Common myeloid progenitor, CD34-positive (primary cell): ENCODE results near the gene ULK2.
"Not testable (repeated sequence)": the region's sequence is repeated elsewhere in the genome, so short reads cannot be mapped to it uniquely, and the experiment has no call there.

Source experiments
- CTCF ChIA-PET: fragments of 350-600 bp; sonication (Branson Sonifier 250); formaldehyde crosslinking; loops from one replicate; lab custom pipeline; 2021; ENCODE audit warnings: antibody characterized with exemption; lab: Charles Lee
- POLR2A ChIA-PET: fragments of 350-600 bp; sonication (Branson Sonifier 250); formaldehyde crosslinking; loops from one replicate; lab custom pipeline; 2021; ENCODE audit warnings: antibody characterized with exemption; lab: Charles Lee
- DNase-seq, 3 donors: peaks; one replicate each; pipeline versions ENCODE4 v3.0.0 to v3.0.0-alpha.2; 2013
- H3K27ac ChIP-seq, 2 experiments: 1 replicate in 1 of 2; 2 replicates in 1 of 2; pipeline ENCODE4 v1.7.0; 2013; ENCODE audit warnings: inconsistent platforms in 2 of 2, low read length in 2 of 2, mild to moderate bottlenecking in 2 of 2, low read depth in 1 of 2, moderate library complexity in 1 of 2; ENCODE audit not compliant: severe bottlenecking in 2 of 2, insufficient read depth in 1 of 2, poor library complexity in 1 of 2
- H3K27me3 ChIP-seq, 5 experiments: replicated peaks in 2 of 5; 1 replicate in 3 of 5; 2 replicates in 2 of 5; pipeline versions ENCODE4 v1.6.1 to v1.7.0; 2013; ENCODE audit warnings: low read length in 4 of 5, mild to moderate bottlenecking in 2 of 5, moderate library complexity in 2 of 5, inconsistent platforms in 1 of 5; ENCODE audit not compliant: insufficient read depth in 5 of 5, control insufficient read depth in 4 of 5
- H3K36me3 ChIP-seq, 4 experiments: 1 replicate in 2 of 4; 2 replicates in 2 of 4; pipeline versions ENCODE4 v1.6.1 to v1.7.0; 2013; ENCODE audit warnings: low read length in 3 of 4, control low read depth in 1 of 4, mild to moderate bottlenecking in 1 of 4; ENCODE audit not compliant: control insufficient read depth in 4 of 4, insufficient read depth in 4 of 4
- H3K4me1 ChIP-seq, 4 experiments: 1 replicate in 3 of 4; 2 replicates in 1 of 4; pipeline versions ENCODE4 v1.6.1 to v1.7.1; 2013; ENCODE audit warnings: low read length in 3 of 4, mild to moderate bottlenecking in 3 of 4, control low read depth in 1 of 4, inconsistent platforms in 1 of 4, moderate library complexity in 1 of 4; ENCODE audit not compliant: control insufficient read depth in 4 of 4, insufficient read depth in 4 of 4; ENCODE audit errors: control extremely low read depth in 1 of 4
- H3K4me3 ChIP-seq, 7 experiments: 1 replicate in 4 of 7; 2 replicates in 3 of 7; pipeline versions ENCODE4 v1.5.1 to v1.7.0; 2013; ENCODE audit warnings: mild to moderate bottlenecking in 7 of 7, low read length in 6 of 7, moderate library complexity in 6 of 7, inconsistent platforms in 2 of 7, low read depth in 2 of 7, control low read depth in 1 of 7; ENCODE audit not compliant: insufficient read depth in 4 of 7, control insufficient read depth in 1 of 7; ENCODE audit errors: extremely low read depth in 1 of 7
- H3K9me3 ChIP-seq, 5 experiments: 1 replicate in 4 of 5; 2 replicates in 1 of 5; pipeline versions ENCODE4 v1.6.1 to v1.7.1; 2013; ENCODE audit warnings: low read length in 4 of 5, mild to moderate bottlenecking in 2 of 5, inconsistent platforms in 1 of 5, low read depth in 1 of 5, moderate library complexity in 1 of 5; ENCODE audit not compliant: control insufficient read depth in 4 of 5, insufficient read depth in 2 of 5; ENCODE audit errors: control extremely low read depth in 1 of 5
- WGBS: methylation state at CpG from one replicate; pipeline ENCODE4 v1.1.5; 2013; ENCODE audit not compliant: insufficient coverage; 5-methylcytosine and 5-hydroxymethylcytosine counted together

The ULK2 gene

GRCh38 chr17:19873346-19873745, 5.6 kb upstream of the ULK2 start:
- POLR2A ChIA-PET = no interaction called here
- H3K9me3 ChIP-seq = no peaks in the 10 kb centered on the region
- no peak overlapping the region for H3K27ac ChIP-seq
- H3K36me3 ChIP-seq = no peaks in the 10 kb centered on the region
- DNase-seq = no peak
- CTCF ChIA-PET = interaction anchor here (1.0 kb wide), 1 partner anchor 9 kb away, joined by 3 read pairs; no protein-coding TSS in a partner anchor
- 83% methylated on average over 2 of the region's 3 CpGs for WGBS
- H3K27me3 ChIP-seq = no peaks in the 10 kb centered on the region
- H3K4me1 ChIP-seq = peaks cover 5 to 29% (median 27%) of the 10 kb centered on the region in 4 experiments
- H3K4me3 ChIP-seq = no peak overlapping the region

DNA sequence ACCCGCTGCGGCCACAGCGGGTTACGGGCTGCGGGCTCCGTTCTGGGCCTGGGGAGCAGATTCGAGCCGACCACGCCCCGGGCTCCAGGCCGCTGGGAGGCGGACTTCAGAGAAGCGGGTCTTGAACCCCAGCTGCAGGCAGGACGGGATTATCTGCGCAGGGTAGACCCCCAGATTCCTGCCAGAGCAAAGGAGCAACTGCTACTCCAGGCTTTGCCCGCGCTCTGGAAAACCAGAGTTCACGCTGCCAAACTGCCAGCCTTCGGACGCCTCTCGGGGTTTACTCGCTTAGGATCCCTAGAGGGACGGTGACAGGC, 301 bp upstream of the ULK2 start:
- H3K36me3 ChIP-seq = peaks cover 0 to 5% (median 2%) of the 10 kb centered on the region in 4 experiments
- H3K27me3 ChIP-seq = no peaks in the 10 kb centered on the region
- whole genome bisulfite sequencing = 67% methylated on average over 23 of the region's 23 CpGs
- CTCF ChIA-PET = interaction anchor here (0.7 to 1.4 kb wide), 7 partner anchors 10 to 77 kb away, joined by 3 to 6 read pairs (median 3); no protein-coding TSS in a partner anchor
- no peak for DNase-seq
- no peak overlapping the region for H3K27ac ChIP-seq
- POLR2A ChIA-PET = no interaction called here
- no peaks in the 10 kb centered on the region for H3K9me3 ChIP-seq
- peaks cover 3 to 21% (median 17%) of the 10 kb centered on the region in 4 experiments for H3K4me1 ChIP-seq
- H3K4me3 ChIP-seq = peak overlapping the region; percentile 57 to 90 (median 71)

DNA sequence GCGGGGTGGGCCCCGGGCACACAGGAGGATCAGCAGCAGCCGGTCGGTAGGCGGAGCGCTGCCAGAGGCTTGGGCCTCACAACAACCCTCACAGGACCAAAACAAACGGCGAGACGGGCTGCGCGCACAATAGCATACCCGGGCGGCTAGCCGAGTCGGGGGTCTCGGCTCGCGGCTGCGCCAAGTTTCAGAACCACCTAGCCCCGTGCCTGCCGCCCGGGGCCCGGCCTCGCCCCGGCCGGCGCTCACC, 732 bp downstream of the ULK2 start:
- ChIA-PET POLR2A (interaction anchor here (0.6 kb wide), 1 partner anchor 201 kb away, joined by 4 read pairs; no protein-coding TSS in a partner anchor), CTCF (interaction anchor here (0.9 to 1.2 kb wide), 2 partner anchors 67 to 78 kb away, joined by 3 to 4 read pairs; no protein-coding TSS in a partner anchor)
- Histone ChIP-seq H3K27ac (peak overlapping the region; percentile 15 to 71), H3K4me3 (peak overlapping the region; percentile 57 to 90 (median 71)), H3K4me1 (peaks cover 3 to 21% (median 17%) of the 10 kb centered on the region in 4 experiments), H3K27me3 (no peaks in the 10 kb centered on the region), H3K9me3 (no peaks in the 10 kb centered on the region), H3K36me3 (peaks cover 0 to 9% (median 5%) of the 10 kb centered on the region in 4 experiments)
- 0% methylated on average over 21 of the region's 27 CpGs for WGBS
- DNase-seq = peak; percentile 63 to 83 (median 74)

- WGBS = no CpG with 5 or more reads among the region's 3 CpGs
- CTCF ChIA-PET = interaction anchor here (1.6 kb wide), 1 partner anchor 10 kb away, joined by 4 read pairs; no protein-coding TSS in a partner anchor
- Histone ChIP-seq H3K4me3 (no peak overlapping the region), H3K9me3 (no peaks in the 10 kb centered on the region), H3K27me3 (no peaks in the 10 kb centered on the region), H3K27ac (no peak overlapping the region), H3K36me3 (peaks cover 0 to 13% (median 6%) of the 10 kb centered on the region in 4 experiments), H3K4me1 (peaks cover 3 to 21% (median 17%) of the 10 kb centered on the region in 4 experiments)
- POLR2A ChIA-PET = interaction anchor here (0.6 kb wide), 1 partner anchor 77 kb away, joined by 3 read pairs; no protein-coding TSS in a partner anchor
- DNase-seq = no peak
Observed at GRCh38 chr17:19865021-19865420, 2.7 kb downstream of the ULK2 start.

GRCh38 chr17:19860647-19861177, 7.0 kb downstream of the ULK2 start:
- CTCF ChIA-PET, H3K27ac ChIP-seq, H3K4me1 ChIP-seq, H3K27me3 ChIP-seq, H3K4me3 ChIP-seq, POLR2A ChIA-PET, DNase-seq, H3K9me3 ChIP-seq: not testable (repeated sequence)
- WGBS = 100% methylated on average over 3 of the region's 9 CpGs
- peaks cover 5 to 18% (median 10%) of the 10 kb centered on the region in 4 experiments for H3K36me3 ChIP-seq

GRCh38 chr17:19857640-19858039, 10.1 kb downstream of the ULK2 start:
- H3K27me3 ChIP-seq = no peaks in the 10 kb centered on the region
- H3K4me1 ChIP-seq = no peaks in the 10 kb centered on the region
- ChIA-PET POLR2A (no interaction called here), CTCF (interaction anchor here (0.6 to 1.5 kb wide), 3 partner anchors 11 to 290 kb away, joined by 3 to 6 read pairs (median 3); no protein-coding TSS in a partner anchor)
- peaks cover 5 to 11% (median 7%) of the 10 kb centered on the region in 4 experiments for H3K36me3 ChIP-seq
- H3K27ac ChIP-seq = no peak overlapping the region
- no peak overlapping the region for H3K4me3 ChIP-seq
- H3K9me3 ChIP-seq = no peaks in the 10 kb centered on the region
- WGBS = 82% methylated on average over 2 of the region's 2 CpGs
- no peak for DNase-seq

DNA sequence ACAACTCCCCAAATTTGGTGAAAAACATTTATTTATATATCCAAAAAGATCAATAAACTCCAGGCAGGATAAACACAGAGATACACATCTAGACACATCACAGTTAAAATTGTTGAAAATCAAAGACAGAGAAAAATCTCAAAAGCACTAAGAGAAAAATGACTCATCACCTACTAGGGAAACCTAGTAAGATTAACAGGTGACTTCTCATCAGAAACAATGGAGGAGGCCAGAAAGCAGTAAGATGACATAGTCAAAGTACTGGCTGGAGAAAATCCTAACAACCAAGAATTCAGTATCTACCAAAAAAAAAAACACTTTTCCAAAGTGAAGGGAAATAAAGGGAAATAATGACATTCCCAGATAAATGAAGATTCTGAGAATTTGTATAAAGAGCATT, 33.8 kb downstream of the ULK2 start:
- no peak for DNase-seq
- Histone ChIP-seq H3K36me3 (peaks cover 0 to 40% (median 11%) of the 10 kb centered on the region in 4 experiments), H3K4me3 (no peak overlapping the region), H3K4me1 (no peaks in the 10 kb centered on the region), H3K9me3 (no peaks in the 10 kb centered on the region), H3K27me3 (no peaks in the 10 kb centered on the region), H3K27ac (no peak overlapping the region)
- POLR2A ChIA-PET = no interaction called here
- CTCF ChIA-PET = no interaction called here
